Cardiac muscle cell (in vitro differentiated cells and primary cell): ENCODE results near the gene APOL1. TPM values are rescaled to one million over a fixed set of nuclear protein-coding genes. Genes with fewer than 3 reads are reported as not detected.
"Not testable (repeated sequence)": the region's sequence is repeated elsewhere in the genome, so short reads cannot be mapped to it uniquely, and the experiment has no call there.

Source experiments
- DNase-seq, 2 donors: peaks; one replicate each; pipeline versions ENCODE4 v3.0.0 to v3.0.0-alpha.2; 2010 to 2017; ENCODE audit warnings: low read depth in 1 of 2, low spot score in 1 of 2
- H3K27ac ChIP-seq: fragments of 200-600 bp; sonication (generic); 2 replicates; pipeline ENCODE4 v1.5.1; 2016
- H3K27me3 ChIP-seq: fragments of 200-600 bp; sonication (generic); 2 replicates; pipeline ENCODE4 v1.6.0; 2016; ENCODE audit warnings: control low read depth
- H3K36me3 ChIP-seq: fragments of 200-600 bp; sonication (generic); 2 replicates; pipeline ENCODE4 v1.5.1; 2016; ENCODE audit warnings: control low read depth
- H3K4me1 ChIP-seq: fragments of 200-600 bp; sonication (generic); 2 replicates; pipeline ENCODE4 v1.8.1; 2017; ENCODE audit warnings: low read depth, mild to moderate bottlenecking, mixed run types
- H3K4me3 ChIP-seq: fragments of 200-600 bp; sonication (generic); 2 replicates; pipeline ENCODE4 v1.5.1; 2016; ENCODE audit warnings: mild to moderate bottlenecking
- H3K9me3 ChIP-seq: fragments of 200-600 bp; sonication (generic); 2 replicates; pipeline ENCODE4 v1.5.1; 2017; ENCODE audit warnings: low read depth, mild to moderate bottlenecking, control low read depth
- polyA plus RNA-seq: library from polyadenylated mRNA; unstranded; fragments of >200 nt; fragmentation: Nextera tagmentation; extraction: Ambion mirVana; gene quantifications from 2 replicates; pipeline ENCODE4 v1.2.1, GENCODE V29; 2016
- total RNA-seq: library from RNA; depleted of rRNA; stranded (reverse); fragments of >200 nt; gene quantifications from 2 replicates; pipeline ENCODE4 v1.2.3, GENCODE V29; 2016
- TF ChIP-seq, protein P1 (sequence below): IDR thresholded peaks from 2 replicates; pipeline ENCODE4 v1.5.1; 2012; ENCODE audit warnings: low read depth, mild to moderate bottlenecking, low read length

APOL1 gene
- total and polyA plus RNA-seq, 2 experiments from 2014 or later: 0.06 TPM; not detected in 1

DNA sequence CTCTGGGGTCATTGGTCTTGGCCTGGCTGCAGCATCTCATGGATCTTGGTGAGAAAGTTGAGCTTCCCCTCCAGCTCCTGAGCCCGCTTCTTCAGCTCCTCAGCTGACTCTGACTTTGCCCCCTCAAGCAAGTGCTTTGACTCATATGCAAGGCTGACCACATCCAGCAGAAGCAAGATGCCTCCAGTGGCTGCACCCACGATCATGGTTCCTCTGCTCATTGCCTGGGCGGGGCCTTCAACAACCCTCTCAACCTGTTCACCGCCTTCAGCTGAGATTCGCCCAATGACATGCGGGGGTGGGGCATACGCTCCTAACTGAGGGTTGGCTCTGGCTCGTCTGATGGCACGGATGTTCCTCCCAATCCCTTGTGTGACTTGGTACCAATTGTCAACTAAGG lies 25.5 kb upstream of the APOL1 start:
- TF ChIP-seq, protein P1, sequence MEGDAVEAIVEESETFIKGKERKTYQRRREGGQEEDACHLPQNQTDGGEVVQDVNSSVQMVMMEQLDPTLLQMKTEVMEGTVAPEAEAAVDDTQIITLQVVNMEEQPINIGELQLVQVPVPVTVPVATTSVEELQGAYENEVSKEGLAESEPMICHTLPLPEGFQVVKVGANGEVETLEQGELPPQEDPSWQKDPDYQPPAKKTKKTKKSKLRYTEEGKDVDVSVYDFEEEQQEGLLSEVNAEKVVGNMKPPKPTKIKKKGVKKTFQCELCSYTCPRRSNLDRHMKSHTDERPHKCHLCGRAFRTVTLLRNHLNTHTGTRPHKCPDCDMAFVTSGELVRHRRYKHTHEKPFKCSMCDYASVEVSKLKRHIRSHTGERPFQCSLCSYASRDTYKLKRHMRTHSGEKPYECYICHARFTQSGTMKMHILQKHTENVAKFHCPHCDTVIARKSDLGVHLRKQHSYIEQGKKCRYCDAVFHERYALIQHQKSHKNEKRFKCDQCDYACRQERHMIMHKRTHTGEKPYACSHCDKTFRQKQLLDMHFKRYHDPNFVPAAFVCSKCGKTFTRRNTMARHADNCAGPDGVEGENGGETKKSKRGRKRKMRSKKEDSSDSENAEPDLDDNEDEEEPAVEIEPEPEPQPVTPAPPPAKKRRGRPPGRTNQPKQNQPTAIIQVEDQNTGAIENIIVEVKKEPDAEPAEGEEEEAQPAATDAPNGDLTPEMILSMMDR: no peak
- H3K27me3 ChIP-seq: no peaks in the 10 kb centered on the region

DNA sequence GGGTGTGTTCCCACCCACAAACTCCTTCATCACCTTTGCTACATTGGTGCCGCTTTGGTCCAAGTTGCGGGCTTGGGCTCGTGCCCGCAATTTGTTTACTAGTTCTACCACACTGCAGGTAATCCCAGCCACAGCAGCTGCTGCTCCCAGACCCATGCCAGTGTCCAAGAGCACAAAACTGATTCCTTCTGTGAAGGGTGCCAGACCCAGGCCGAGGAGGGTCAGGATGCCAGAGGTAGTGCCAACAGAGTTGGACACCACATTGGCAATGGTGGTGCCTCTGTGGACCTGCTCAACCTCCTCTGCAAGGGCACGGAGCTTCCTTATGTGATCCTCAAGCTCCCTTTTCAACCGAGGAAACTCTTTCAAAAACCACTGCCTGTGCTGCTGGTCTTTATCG lies 25.1 kb upstream of the APOL1 start:
- Histone ChIP-seq H3K4me1 (no peaks in the 10 kb centered on the region), H3K27ac (no peak overlapping the region), H3K4me3 (no peak overlapping the region), H3K9me3 (no peaks in the 10 kb centered on the region), H3K36me3 (no peaks in the 10 kb centered on the region), H3K27me3 (no peaks in the 10 kb centered on the region)
- TF ChIP-seq, protein P1: no peak
- no peak for DNase-seq

More for the DNA sequence above, 25.5 kb upstream of the APOL1 start:
- H3K9me3 ChIP-seq: no peaks in the 10 kb centered on the region
- no peaks in the 10 kb centered on the region for H3K36me3 ChIP-seq
- no peak overlapping the region for H3K27ac ChIP-seq
- H3K4me1 ChIP-seq: no peaks in the 10 kb centered on the region
- no peak for DNase-seq
- no peak overlapping the region for H3K4me3 ChIP-seq

DNA sequence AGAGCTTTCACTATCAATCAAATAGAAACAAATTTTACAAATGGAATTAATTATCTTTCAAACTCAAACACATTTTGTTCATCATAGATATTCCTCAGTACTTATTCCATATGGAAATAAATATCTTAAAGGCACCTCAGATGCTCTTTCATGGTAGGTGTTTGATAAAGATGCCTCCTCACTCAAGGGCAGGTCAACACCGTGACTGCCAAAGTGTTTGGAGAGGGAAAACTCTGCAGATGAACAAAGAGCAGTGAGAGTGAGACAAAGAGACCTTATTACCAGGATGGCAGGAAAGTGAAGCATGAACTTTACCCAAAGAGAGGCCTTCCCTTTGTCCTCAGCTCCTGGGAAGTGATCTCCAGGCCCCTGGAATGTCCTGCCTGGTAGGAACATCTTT lies 24.6 kb upstream of the APOL1 start:
- not testable (repeated sequence) for DNase-seq, H3K27ac ChIP-seq, H3K4me1 ChIP-seq, H3K27me3 ChIP-seq, H3K9me3 ChIP-seq, H3K4me3 ChIP-seq, H3K36me3 ChIP-seq

DNA sequence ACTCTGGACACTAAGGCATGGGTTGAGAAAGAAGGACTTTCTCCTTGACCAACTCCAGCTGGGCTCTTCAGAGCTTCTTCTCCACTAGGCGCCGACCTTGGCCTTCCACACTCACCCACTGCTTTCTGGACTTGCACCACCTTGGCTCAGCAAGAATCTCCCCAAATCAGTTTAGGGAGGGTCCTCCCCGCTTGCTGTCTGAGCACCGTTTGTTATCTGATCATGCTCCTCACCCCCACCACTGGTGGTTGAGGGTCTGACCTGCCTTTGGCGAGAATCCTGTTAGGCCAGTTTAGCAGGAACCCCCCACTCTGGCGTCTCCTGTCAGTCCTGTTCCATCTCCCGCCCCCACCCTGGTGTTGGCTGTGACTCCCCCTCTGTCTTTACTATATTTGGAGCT lies 24.0 kb upstream of the APOL1 start:
- H3K4me3 ChIP-seq: no peak overlapping the region
- no peak for DNase-seq
- H3K27ac ChIP-seq: no peak overlapping the region
- TF ChIP-seq, protein P1: no peak
- H3K9me3 ChIP-seq: no peaks in the 10 kb centered on the region
- H3K27me3 ChIP-seq: no peaks in the 10 kb centered on the region
- no peaks in the 10 kb centered on the region for H3K4me1 ChIP-seq
- H3K36me3 ChIP-seq: no peaks in the 10 kb centered on the region

DNA sequence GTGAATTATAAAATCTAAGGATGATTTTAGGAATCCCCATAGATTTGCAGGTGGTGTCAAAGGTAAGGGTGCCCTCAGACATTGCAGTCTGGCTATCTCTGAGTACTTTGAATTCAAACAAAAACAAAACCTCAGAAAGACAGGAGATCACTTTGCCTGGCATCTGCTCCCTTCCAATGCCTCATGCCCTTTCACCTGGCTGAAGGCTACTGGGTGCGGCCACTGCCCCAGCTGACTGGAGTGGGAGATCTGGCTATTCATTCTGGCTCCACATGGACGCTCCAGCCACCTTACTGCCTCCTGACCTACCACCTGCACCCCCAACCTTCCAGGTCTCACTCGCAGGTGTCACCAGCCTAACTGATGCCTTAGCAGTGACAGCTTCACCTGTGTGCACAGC lies 23.3 kb upstream of the APOL1 start:
- not testable (repeated sequence) for H3K36me3 ChIP-seq, H3K4me3 ChIP-seq, H3K27ac ChIP-seq, H3K27me3 ChIP-seq, DNase-seq, H3K9me3 ChIP-seq, H3K4me1 ChIP-seq

DNA sequence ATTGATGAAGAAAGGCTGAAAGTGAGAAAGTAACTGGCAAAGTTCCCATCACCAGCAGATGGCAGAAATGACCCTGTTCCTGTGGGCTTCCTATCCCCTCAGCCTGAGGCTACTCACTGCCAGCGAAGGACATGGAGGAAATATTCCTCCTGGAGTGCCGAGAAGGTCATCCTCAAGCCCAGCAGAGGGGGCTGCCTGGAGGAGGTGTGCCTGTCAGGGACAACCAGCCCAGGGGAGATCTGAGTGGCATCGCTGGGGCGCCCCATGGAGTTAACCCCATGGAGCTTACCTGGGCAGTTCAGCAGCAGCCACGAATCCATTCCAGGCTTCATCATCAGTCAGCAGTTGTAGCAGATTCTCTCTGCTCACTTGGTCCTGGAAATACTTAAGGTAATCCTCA lies 21.9 kb upstream of the APOL1 start:
- H3K4me1 ChIP-seq, DNase-seq, H3K27me3 ChIP-seq, H3K36me3 ChIP-seq, H3K4me3 ChIP-seq, H3K9me3 ChIP-seq, H3K27ac ChIP-seq: not testable (repeated sequence)

DNA sequence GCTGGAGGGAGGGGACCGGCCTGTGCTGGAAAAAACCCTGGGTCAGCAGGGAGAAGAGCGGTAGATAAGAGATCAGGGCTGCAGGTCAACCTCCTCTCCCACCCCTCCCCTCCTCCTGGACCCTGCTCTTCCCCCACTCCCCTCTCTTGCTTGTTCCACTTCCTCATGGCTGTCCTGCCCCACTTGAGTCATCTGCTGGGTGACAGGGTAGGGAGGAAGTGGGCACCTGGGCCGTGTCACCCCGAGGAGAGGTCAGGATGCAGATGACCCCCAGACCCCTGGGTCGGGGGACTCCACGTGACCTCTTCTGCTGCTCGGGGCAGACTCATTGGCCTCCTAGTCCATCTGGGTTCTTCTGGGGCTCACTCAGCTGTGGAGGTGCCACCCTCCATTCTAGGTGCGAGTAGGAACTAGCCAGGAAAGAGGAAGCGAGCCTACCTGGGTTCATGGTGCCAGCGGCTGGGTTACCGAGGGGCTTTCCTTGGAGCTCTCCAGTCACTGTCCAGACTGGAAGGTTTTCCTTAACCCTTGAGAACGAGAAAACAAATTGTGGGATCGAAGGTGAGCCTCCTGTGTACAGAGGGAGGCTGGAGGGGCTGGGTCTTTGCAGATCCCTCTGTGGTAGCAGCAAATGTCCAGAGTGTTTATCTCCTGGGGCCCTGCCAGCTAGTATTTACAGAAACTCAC lies 20.1 kb upstream of the APOL1 start:
- no peaks in the 10 kb centered on the region for H3K27me3 ChIP-seq
- TF ChIP-seq, protein P1: no peak
- no peaks in the 10 kb centered on the region for H3K4me1 ChIP-seq
- H3K4me3 ChIP-seq: no peak overlapping the region
- no peak overlapping the region for H3K27ac ChIP-seq
- no peaks in the 10 kb centered on the region for H3K9me3 ChIP-seq
- no peak for DNase-seq
- H3K36me3 ChIP-seq: no peaks in the 10 kb centered on the region
